K562 (cell line): Measurements from ENCODE around the gene HNRNPF. TPM values are rescaled to one million over a fixed set of nuclear protein-coding genes. Genes with fewer than 3 reads are reported as not detected.

Experiments
- ATAC-seq: fragments of 200-7000 bp; cut with Tn5 transposase; 3 replicates; pipeline ENCODE4 v1.9.1; 2020; ENCODE audit warnings: moderate library complexity
- BruUV-seq: library from RNA; stranded (reverse); fragments of 400-500 nt; replicated peaks from 2 replicates; lab custom pipeline; 2021; lab: Mats Ljungman, UMichigan
- CTCF ChIA-PET: fragments of 300-600 bp; formaldehyde crosslinking; extraction: SDS; loops from one replicate; lab custom pipeline; 2021; ENCODE audit warnings: low intra/inter-chr PET ratio; lab: Yijun Ruan, JAX
- POLR2A ChIA-PET: fragments of 300-600, 350-650 bp; sonication (Branson Sonifier 250); formaldehyde crosslinking; extraction: SDS; loops from one replicate; lab custom pipeline; 2021; ENCODE audit warnings: antibody characterized with exemption, inconsistent platforms; lab: Yijun Ruan, JAX
- DNase-seq, 4 experiments: peaks; one replicate each; pipeline versions ENCODE4 v3.0.0 to v3.0.0-alpha.2; 2011 to 2018; ENCODE audit warnings: low spot score in 3 of 4, mixed read lengths in 3 of 4; ENCODE audit errors: extremely low read depth in 1 of 4
- FAIRE-seq: peaks from 2 replicates; lab custom pipeline; 2011; peaks lifted over from hg19 to GRCh38; lab: Jason Lieb, UNC
- H2AFZ ChIP-seq: 2 replicates; pipeline ENCODE4 v1.6.0; 2011; ENCODE audit warnings: low read depth, low read length, control low read depth, inconsistent platforms
- H3K27ac ChIP-seq: fragments of 200-600 bp; 3 replicates; pipeline ENCODE4 v1.8.0; 2011; ENCODE audit warnings: low read depth, mild to moderate bottlenecking, control low read depth, inconsistent platforms, low read length, moderate library complexity, mixed read lengths; ENCODE audit errors: extremely low read depth
- H3K27me3 ChIP-seq, 2 experiments: fragments of 300-600 bp in 1 of 2; 2 replicates in 1 of 2; 3 replicates in 1 of 2; pipeline versions ENCODE4 v1.6.0 to v1.8.0; 2011; ENCODE audit warnings: inconsistent platforms in 2 of 2, low read length in 2 of 2, mild to moderate bottlenecking in 1 of 2, mixed read lengths in 1 of 2, moderate library complexity in 1 of 2; ENCODE audit not compliant: control insufficient read depth in 2 of 2, insufficient read depth in 2 of 2
- H3K36me3 ChIP-seq: fragments of 300-600 bp; 3 replicates; pipeline ENCODE4 v1.8.0; 2011; ENCODE audit warnings: mild to moderate bottlenecking, low read length, inconsistent platforms; ENCODE audit not compliant: control insufficient read depth, insufficient read depth
- H3K4me1 ChIP-seq, 2 experiments: fragments of 200-600 bp in 1 of 2; replicated peaks in 1 of 2; 2 replicates in 1 of 2; 3 replicates in 1 of 2; pipeline versions ENCODE4 v1.5.1 to v1.8.0; 2011; ENCODE audit warnings: inconsistent platforms in 2 of 2, low read length in 2 of 2, mild to moderate bottlenecking in 1 of 2, mixed read lengths in 1 of 2, moderate library complexity in 1 of 2; ENCODE audit not compliant: control insufficient read depth in 2 of 2, insufficient read depth in 2 of 2
- H3K4me2 ChIP-seq: 2 replicates; pipeline ENCODE4 v1.6.1; 2011; ENCODE audit warnings: low read length, control low read depth, inconsistent platforms, mixed read lengths; ENCODE audit not compliant: insufficient read depth
- H3K4me3 ChIP-seq: fragments of 200-600 bp; sonication (generic), shearing (Covaris generic); 2 replicates; pipeline ENCODE4 v1.5.1; 2016; ENCODE audit warnings: control low read depth, inconsistent platforms
- H3K79me2 ChIP-seq: fragments of 200-600 bp; 3 replicates; pipeline ENCODE4 v1.8.0; 2011; ENCODE audit warnings: low read length, inconsistent platforms; ENCODE audit not compliant: control insufficient read depth, insufficient read depth
- H3K9ac ChIP-seq, 2 experiments: 2 replicates each; pipeline versions ENCODE4 v1.6.0 to v1.6.1; 2011; ENCODE audit warnings: low read depth in 2 of 2, low read length in 2 of 2, control low read depth in 1 of 2, inconsistent platforms in 1 of 2, mild to moderate bottlenecking in 1 of 2, mixed read lengths in 1 of 2; ENCODE audit not compliant: insufficient read depth in 1 of 2
- H3K9me1 ChIP-seq: one replicate; pipeline ENCODE4 v1.6.0; 2011; ENCODE audit warnings: inconsistent platforms, mild to moderate bottlenecking, low read length, moderate library complexity; ENCODE audit not compliant: control insufficient read depth, insufficient read depth
- H3K9me3 ChIP-seq: replicated peaks from 2 replicates; pipeline ENCODE4 v1.5.1; 2011; ENCODE audit warnings: low read depth, low read length, inconsistent platforms; ENCODE audit not compliant: control insufficient read depth, insufficient read depth
- H4K20me1 ChIP-seq: replicated peaks from 2 replicates; pipeline ENCODE4 v1.6.1; 2011; ENCODE audit warnings: low read length, inconsistent platforms, mixed read lengths; ENCODE audit not compliant: control insufficient read depth, insufficient read depth
- ARHGAP35 ChIP-seq: fragments of 450-650 bp; IDR thresholded peaks from 2 replicates; pipeline ENCODE4 v1.6.1; 2018; ENCODE audit not compliant: partially characterized antibody
- CBX2 ChIP-seq: fragments of 200-600 bp; sonication (generic); IDR thresholded peaks from one replicate; pipeline ENCODE4 v1.6.1; 2012; ENCODE audit warnings: mild to moderate bottlenecking, low read length, inconsistent platforms; ENCODE audit not compliant: insufficient read depth, poor library complexity, severe bottlenecking
- HMBOX1 ChIP-seq: sonication (generic); IDR thresholded peaks from 2 replicates; pipeline ENCODE4 v1.6.1; 2016
- MTA2 ChIP-seq: fragments of 450-650 bp; IDR thresholded peaks from 2 replicates; pipeline ENCODE4 v1.6.1; 2016; ENCODE audit warnings: low read depth
- POLR2A ChIP-seq: fragments of 450-650 bp; conservative IDR thresholded peaks from 2 replicates; pipeline ENCODE4 v1.6.1; 2016
- PTRF ChIP-seq: fragments of 450-650 bp; IDR thresholded peaks from 2 replicates; pipeline ENCODE4 v1.6.1; 2016; ENCODE audit warnings: mild to moderate bottlenecking, missing genetic modification characterization, missing compliant biosample characterization
- RAD21 ChIP-seq, 2 experiments: fragments of 250-450 bp in 1 of 2; fragments of 450-650 bp in 1 of 2; sonication (Bioruptor Pico) in 1 of 2; formaldehyde crosslinking in 1 of 2; IDR thresholded peaks in 1 of 2; conservative IDR thresholded peaks in 1 of 2; 2 replicates each; pipeline versions ENCODE4 v1.4.0 to v1.8.0; 2020 to 2022; ENCODE audit warnings: mild to moderate bottlenecking in 2 of 2, moderate library complexity in 1 of 2
- SMARCC2 ChIP-seq: fragments of 450-650 bp; IDR thresholded peaks from 2 replicates; pipeline ENCODE4 v1.6.1; 2017; ENCODE audit warnings: antibody characterized with exemption, moderate library complexity, mild to moderate bottlenecking, low read depth
- SREBF2 ChIP-seq: sonication (generic); formaldehyde crosslinking; IDR thresholded peaks from 2 replicates; pipeline ENCODE4 v1.4.0; 2020; ENCODE audit warnings: mild to moderate bottlenecking, missing genetic modification reagents
- WHSC1 ChIP-seq: IDR thresholded peaks from one replicate; pipeline ENCODE4 v1.6.1; 2012; ENCODE audit warnings: low read length, control low read depth, inconsistent platforms
- ZFPM2 ChIP-seq: fragments of 250-450 bp; sonication (Bioruptor Pico); IDR thresholded peaks from 2 replicates; pipeline ENCODE4 v1.5.1; 2022; ENCODE audit warnings: mild to moderate bottlenecking
- ZNF77 ChIP-seq: fragments of 250-450 bp; sonication (Bioruptor Pico); IDR thresholded peaks from 2 replicates; pipeline ENCODE4 v1.5.0; 2020
- WGBS: fragments of 100-300 bp; shearing (Covaris generic); methylation state at CpG from one replicate; pipeline ENCODE4 v1.1.6; 2016; ENCODE audit warnings: low coverage, mixed read lengths; ENCODE audit not compliant: insufficient coverage; ENCODE audit errors: missing lambda C conversion rate; 5-methylcytosine and 5-hydroxymethylcytosine counted together
- in situ Hi-C: fragments of 300-500 bp; cut with MboI; formaldehyde crosslinking; loops from 4 replicates; pipeline ENCODE4 v1.15.0; 2018; ENCODE audit warnings: inconsistent platforms, mixed read lengths
- intact Hi-C: fragments of 100-400 bp; cut with micrococcal nuclease; formaldehyde crosslinking; loops from 2 replicates; pipeline ENCODE4 v1.14.2; 2022
- polyA plus RNA-seq, 8 experiments: library from polyadenylated mRNA; depleted of rRNA in 4 of 8; stranded (reverse) in 5 of 8; unstranded in 3 of 8; fragments of >200 nt; fragmentation: Nextera tagmentation in 2 of 8; fragmentation: Illumina TruSeq in 1 of 8; extraction: Ambion mirVana in 2 of 8; extraction: Trizol in 1 of 8; gene quantifications; 2 replicates each; pipeline versions ENCODE4 v1.2.1 to v1.2.3, GENCODE V29; 2011 to 2014; ENCODE audit warnings: inconsistent platforms in 1 of 8, missing spikeins in 1 of 8
- total RNA-seq, 7 experiments: library from RNA; depleted of rRNA in 6 of 7; stranded (reverse); fragments of >200 nt in 6 of 7; fragmentation: Illumina TruSeq in 2 of 7; extraction: Trizol in 2 of 7; gene quantifications; 2 replicates each; pipeline versions ENCODE4 v1.2.1 to v1.2.3, GENCODE V29; 2011 to 2021; ENCODE audit warnings: low replicate concordance in 1 of 7

The HNRNPF gene
- total and polyA plus RNA-seq, 9 of the 15 experiments (the other 6 are each of a cell fraction or from before 2014, with no cell fraction given): 192 to 489 (median 416) TPM

GRCh38 chr10:43392748-43393147, 16.2 kb downstream of the HNRNPF start (continued):
- TF ChIP-seq PTRF (tag) (no peak), WHSC1 (no peak)

GRCh38 chr10:43391496-43391895, 17.5 kb downstream of the HNRNPF start:
- FAIRE-seq (no peak), ATAC-seq (no peak), DNase-seq (no peak)
- Histone ChIP-seq H3K36me3 (peaks cover 99% of the 10 kb centered on the region), H3K4me2 (no peak overlapping the region), H3K9me3 (no peaks in the 10 kb centered on the region), H3K9ac (peak overlapping the region in 1 of 2 experiments; percentile 26; a peak in 1 of 4 replicates), H3K4me1 (peaks cover 45 to 47% of the 10 kb centered on the region in 2 experiments; a peak in 4 of 5 replicates), H3K27ac (peak overlapping the region; percentile 18; the same call in 1 of the 3 replicates), H3K79me2 (peaks cover 98% of the 10 kb centered on the region), H3K27me3 (no peaks in the 10 kb centered on the region), H4K20me1 (peaks cover 84% of the 10 kb centered on the region), H3K4me3 (no peak overlapping the region), H3K9me1 (peaks cover 4% of the 10 kb centered on the region), H2AFZ (no peak overlapping the region)
- TF ChIP-seq ARHGAP35: no peak
- peak; percentile 21; the same call in 1 of the 2 replicates for TF ChIP-seq POLR2A
- intact Hi-C loops: no loop called here
- CTCF ChIA-PET: no interaction called here
- POLR2A ChIA-PET: interaction anchor here (0.7 to 3.4 kb wide), 5 partner anchors 9 to 127 kb away, joined by 3 to 22 read pairs (median 6); partner anchors contain the start of gene HNRNPF
- in situ Hi-C loops: no loop called here
- BruUV-seq: no TSS peak
- 96% methylated on average over 6 of the region's 6 CpGs for WGBS

- no peak overlapping the region for H3K4me3 ChIP-seq
- H3K27me3 ChIP-seq: no peaks in the 10 kb centered on the region
- H3K79me2 ChIP-seq: peaks cover 92% of the 10 kb centered on the region
- H2AFZ ChIP-seq: no peak overlapping the region
- intact Hi-C loops: no loop called here
- no peaks in the 10 kb centered on the region for H3K9me3 ChIP-seq
- WGBS: 83% methylated on average over 7 of the region's 7 CpGs
- in situ Hi-C loops: no loop called here
- H4K20me1 ChIP-seq: peaks cover 81% of the 10 kb centered on the region
- FAIRE-seq (no peak), DNase-seq (no peak), ATAC-seq (peak; percentile 24)
- H3K9me1 ChIP-seq: peaks cover 4% of the 10 kb centered on the region
- BruUV-seq: no TSS peak
- peaks cover 100% of the 10 kb centered on the region for H3K36me3 ChIP-seq
- CTCF ChIA-PET: no interaction called here
- POLR2A ChIA-PET: interaction anchor here (0.9 to 3.4 kb wide), 4 partner anchors 9 to 63 kb away, joined by 3 to 22 read pairs (median 10); partner anchors contain the start of gene HNRNPF
- H3K27ac ChIP-seq: peak overlapping the region; percentile 3; the same call in 1 of the 3 replicates
- peak overlapping the region; percentile 9 to 73; a peak in 1 of 4 replicates for H3K9ac ChIP-seq
- H3K4me2 ChIP-seq: peak overlapping the region; percentile 36; the same call in 1 of the 2 replicates
- H3K4me1 ChIP-seq: peaks cover 39 to 45% of the 10 kb centered on the region in 2 experiments; a peak in 4 of 5 replicates
- TF ChIP-seq MTA2 (no peak), HMBOX1 (no peak), ZFPM2 (CRISPR knock-in tag) (no peak), SMARCC2 (no peak), RAD21 (CRISPR knock-in tag; conservative IDR thresholded peaks at IDR 0.05 in 1 of 2, IDR thresholded peaks at IDR 0.05 in 1 of 2) (peak; percentile 46 to 59), ZNF77 (no peak), CBX2 (no peak), SREBF2 (no peak)
Measured at GRCh38 chr10:43390759-43391158, 18.2 kb downstream of the HNRNPF start.
